ES-I3 (cell line): ENCODE results near the gene GSTO2.
A peak's percentile ranks its signal among the peaks of the same experiment; 100 is the strongest.

Experiments used
- H3K36me3 ChIP-seq: 2 replicates; pipeline ENCODE4 v1.6.1; 2013; ENCODE audit warnings: mild to moderate bottlenecking, low read length, control low read depth, moderate library complexity; ENCODE audit not compliant: insufficient read depth
- H3K4me1 ChIP-seq: 2 replicates; pipeline ENCODE4 v1.6.1; 2013; ENCODE audit warnings: mild to moderate bottlenecking, control low read depth, low read length; ENCODE audit not compliant: insufficient read depth
- H3K9ac ChIP-seq: 2 replicates; pipeline ENCODE4 v1.6.1; 2013; ENCODE audit warnings: low read depth, mild to moderate bottlenecking, low read length, moderate library complexity
- H3K9me3 ChIP-seq: 2 replicates; pipeline ENCODE4 v1.6.1; 2013; ENCODE audit warnings: mild to moderate bottlenecking, low read length, moderate library complexity; ENCODE audit not compliant: control insufficient read depth, insufficient read depth

The GSTO2 gene

GRCh38 chr10:104326991-104327610, 58.1 kb downstream of the GSTO2 start:
- Histone ChIP-seq H3K36me3 (no peaks in the 10 kb centered on the region), H3K9me3 (no peaks in the 10 kb centered on the region), H3K9ac (no peak overlapping the region), H3K4me1 (peaks cover 67% of the 10 kb centered on the region)

GRCh38 chr10:104327745-104328645, 59.0 kb downstream of the GSTO2 start:
- peaks cover 69% of the 10 kb centered on the region for H3K4me1 ChIP-seq
- H3K9me3 ChIP-seq = no peaks in the 10 kb centered on the region
- no peaks in the 10 kb centered on the region for H3K36me3 ChIP-seq
- H3K9ac ChIP-seq = peak overlapping the region; percentile 26

GRCh38 chr10:104328646-104328895, 59.6 kb downstream of the GSTO2 start:
- peaks cover 69% of the 10 kb centered on the region for H3K4me1 ChIP-seq
- H3K9me3 ChIP-seq = no peaks in the 10 kb centered on the region

GRCh38 chr10:104328896-104329710, 60.1 kb downstream of the GSTO2 start:
- Histone ChIP-seq H3K4me1 (peaks cover 73% of the 10 kb centered on the region), H3K36me3 (no peaks in the 10 kb centered on the region), H3K9me3 (no peaks in the 10 kb centered on the region), H3K9ac (peak overlapping the region; percentile 26)

More at GRCh38 chr10:104328646-104328895, 59.6 kb downstream of the GSTO2 start:
- Histone ChIP-seq H3K9ac (peak overlapping the region; percentile 26), H3K36me3 (no peaks in the 10 kb centered on the region)

GRCh38 chr10:104329735-104330134, 60.8 kb downstream of the GSTO2 start:
- H3K9ac ChIP-seq = no peak overlapping the region
- H3K4me1 ChIP-seq = peaks cover 78% of the 10 kb centered on the region
- H3K36me3 ChIP-seq = no peaks in the 10 kb centered on the region
- no peaks in the 10 kb centered on the region for H3K9me3 ChIP-seq

GRCh38 chr10:104330168-104331110, 61.5 kb downstream of the GSTO2 start:
- H3K9ac ChIP-seq = no peak overlapping the region
- H3K36me3 ChIP-seq = no peaks in the 10 kb centered on the region
- H3K9me3 ChIP-seq = no peaks in the 10 kb centered on the region
- peaks cover 78% of the 10 kb centered on the region for H3K4me1 ChIP-seq

- no peaks in the 10 kb centered on the region; the same call in 1 of the 2 replicates for H3K9me3 ChIP-seq
- H3K9ac ChIP-seq = no peak overlapping the region
- H3K36me3 ChIP-seq = no peaks in the 10 kb centered on the region
- peaks cover 83% of the 10 kb centered on the region for H3K4me1 ChIP-seq
Measured at GRCh38 chr10:104331208-104331838, 62.3 kb downstream of the GSTO2 start.

GRCh38 chr10:104332243-104333031, 63.5 kb downstream of the GSTO2 start:
- Histone ChIP-seq H3K4me1 (peaks cover 76% of the 10 kb centered on the region), H3K9ac (no peak overlapping the region), H3K9me3 (no peaks in the 10 kb centered on the region; the same call in 1 of the 2 replicates), H3K36me3 (no peaks in the 10 kb centered on the region)

- Histone ChIP-seq H3K4me1 (peaks cover 69% of the 10 kb centered on the region), H3K9me3 (no peaks in the 10 kb centered on the region; the same call in 1 of the 2 replicates), H3K9ac (no peak overlapping the region), H3K36me3 (no peaks in the 10 kb centered on the region)
Measured at GRCh38 chr10:104333032-104333727, 64.2 kb downstream of the GSTO2 start.

GRCh38 chr10:104333728-104334373, 64.9 kb downstream of the GSTO2 start:
- Histone ChIP-seq H3K9ac (no peak overlapping the region), H3K4me1 (peaks cover 62% of the 10 kb centered on the region), H3K36me3 (no peaks in the 10 kb centered on the region), H3K9me3 (no peaks in the 10 kb centered on the region; the same call in 1 of the 2 replicates)

GRCh38 chr10:104334561-104334960, 65.6 kb downstream of the GSTO2 start:
- H3K9me3 ChIP-seq = no peaks in the 10 kb centered on the region; the same call in 1 of the 2 replicates
- peaks cover 58% of the 10 kb centered on the region for H3K4me1 ChIP-seq
- no peak overlapping the region for H3K9ac ChIP-seq
- no peaks in the 10 kb centered on the region for H3K36me3 ChIP-seq
